ENCODE measurements around the gene KCTD3. TPM values are rescaled to one million over a fixed set of nuclear protein-coding genes. Genes with fewer than 3 reads are reported as not detected.

The KCTD3 gene
- total and polyA plus RNA-seq, 2 donors (not counting 3 experiments of a cell fraction or from before 2014, with no cell fraction given): 19.1 to 28.3 TPM

DNA sequence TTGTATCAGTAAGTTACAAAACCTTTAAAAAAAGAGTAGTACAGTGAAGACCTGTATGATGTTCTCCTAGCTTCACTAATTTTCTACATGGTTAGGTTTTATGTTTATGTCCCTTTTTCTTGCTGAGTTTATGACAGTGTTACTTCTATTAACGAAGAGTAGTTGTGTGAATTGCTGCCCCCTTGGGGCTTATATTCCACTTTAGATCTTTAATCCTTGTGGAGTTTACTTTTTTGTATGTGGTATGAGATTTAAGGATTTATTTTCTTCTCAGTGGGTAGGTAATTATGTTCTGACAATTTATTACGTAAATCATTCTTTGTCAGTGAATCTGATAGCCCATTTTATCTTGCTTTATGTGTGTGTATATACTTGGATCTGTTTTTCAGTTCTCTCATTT is 14.8 kb downstream of the KCTD3 start:
- ChIA-PET CTCF (no interaction called here), POLR2A (no interaction called here)
- peaks cover 7% of the 10 kb centered on the region for H3K4me1 ChIP-seq (ENCODE audit: control insufficient read depth, extremely low read depth, insufficient read depth, low read length)
- no peak overlapping the region for H3K4me3 ChIP-seq (replicated peaks in 1 of 3; ENCODE audit: insufficient read depth in 1 of 3, low read depth in 1 of 3, low read length in 3 of 3)
- dilution Hi-C loops (cut with MboI; ENCODE audit: extremely low pct_ligation_motif_present, low sequenced_read_pairs) (no loop called here), intact Hi-C loops (cut with micrococcal nuclease) (no loop called here)
- TF ChIP-seq MYC (IDR thresholded peaks at IDR 0.05; ENCODE audit: low read depth, low read length): no peak
- no peak for TF ChIP-seq POLR2AphosphoS5 (IDR thresholded peaks at IDR 0.05; ENCODE audit: insufficient read depth, low read depth, low read length)
- no peak for TF ChIP-seq GATA2 (IDR thresholded peaks at IDR 0.05; ENCODE audit: insufficient read depth, insufficient read length, low read depth, low read length)
- TF ChIP-seq, protein P1, sequence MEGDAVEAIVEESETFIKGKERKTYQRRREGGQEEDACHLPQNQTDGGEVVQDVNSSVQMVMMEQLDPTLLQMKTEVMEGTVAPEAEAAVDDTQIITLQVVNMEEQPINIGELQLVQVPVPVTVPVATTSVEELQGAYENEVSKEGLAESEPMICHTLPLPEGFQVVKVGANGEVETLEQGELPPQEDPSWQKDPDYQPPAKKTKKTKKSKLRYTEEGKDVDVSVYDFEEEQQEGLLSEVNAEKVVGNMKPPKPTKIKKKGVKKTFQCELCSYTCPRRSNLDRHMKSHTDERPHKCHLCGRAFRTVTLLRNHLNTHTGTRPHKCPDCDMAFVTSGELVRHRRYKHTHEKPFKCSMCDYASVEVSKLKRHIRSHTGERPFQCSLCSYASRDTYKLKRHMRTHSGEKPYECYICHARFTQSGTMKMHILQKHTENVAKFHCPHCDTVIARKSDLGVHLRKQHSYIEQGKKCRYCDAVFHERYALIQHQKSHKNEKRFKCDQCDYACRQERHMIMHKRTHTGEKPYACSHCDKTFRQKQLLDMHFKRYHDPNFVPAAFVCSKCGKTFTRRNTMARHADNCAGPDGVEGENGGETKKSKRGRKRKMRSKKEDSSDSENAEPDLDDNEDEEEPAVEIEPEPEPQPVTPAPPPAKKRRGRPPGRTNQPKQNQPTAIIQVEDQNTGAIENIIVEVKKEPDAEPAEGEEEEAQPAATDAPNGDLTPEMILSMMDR (IDR thresholded peaks at IDR 0.05; ENCODE audit: extremely low read depth in 1 of 2, insufficient read depth in 1 of 2, low read depth in 1 of 2, low read length in 2 of 2): no peak
- no peak for TF ChIP-seq FOS (IDR thresholded peaks at IDR 0.05; ENCODE audit: borderline replicate concordance, insufficient read depth, low read length)
- no peak for TF ChIP-seq EZH2 (IDR thresholded peaks at IDR 0.05; ENCODE audit: borderline replicate concordance, low read depth, low read length, severe bottlenecking)
- no peak for TF ChIP-seq POLR2A (IDR thresholded peaks at IDR 0.05; ENCODE audit: low read depth, low read length)
- no peak for TF ChIP-seq JUN (IDR thresholded peaks at IDR 0.05; ENCODE audit: borderline replicate concordance, insufficient read depth, insufficient read length, low read depth)
- TF ChIP-seq, protein P2, sequence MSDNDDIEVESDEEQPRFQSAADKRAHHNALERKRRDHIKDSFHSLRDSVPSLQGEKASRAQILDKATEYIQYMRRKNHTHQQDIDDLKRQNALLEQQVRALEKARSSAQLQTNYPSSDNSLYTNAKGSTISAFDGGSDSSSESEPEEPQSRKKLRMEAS (IDR thresholded peaks at IDR 0.05; ENCODE audit: insufficient read depth, insufficient read length): no peak
- H4K20me1 ChIP-seq (replicated peaks; ENCODE audit: control insufficient read depth, extremely low read depth, insufficient read depth, low read length): no peaks in the 10 kb centered on the region
- H3K9ac ChIP-seq (replicated peaks; ENCODE audit: extremely low read depth, insufficient read depth, low read length): no peak overlapping the region
- BruUV-seq (replicated peaks): no TSS peak
- peaks cover 0 to 9% of the 10 kb centered on the region in 2 experiments for H3K36me3 ChIP-seq (ENCODE audit: control insufficient read depth in 2 of 2, extremely low read depth in 1 of 2, insufficient read depth in 2 of 2, low read length in 2 of 2)
- no peak overlapping the region for H3K4me2 ChIP-seq (ENCODE audit: insufficient read depth, low read length)
- no peak overlapping the region for H3K27ac ChIP-seq (ENCODE audit: insufficient read depth, low read depth, low read length)
- H3K9me3 ChIP-seq (replicated peaks; ENCODE audit: control insufficient read depth, insufficient read depth, low read length): no peaks in the 10 kb centered on the region
- H3K27me3 ChIP-seq (ENCODE audit: control insufficient read depth in 2 of 2, insufficient read depth in 2 of 2, low read length in 2 of 2): no peaks in the 10 kb centered on the region
- FAIRE-seq (no peak), DNase-seq (ENCODE audit: low read depth, low spot score) (no peak)
- H2AFZ ChIP-seq (ENCODE audit: low read depth, low read length): no peak overlapping the region
- no peaks in the 10 kb centered on the region for H3K9me1 ChIP-seq (replicated peaks; ENCODE audit: control insufficient read depth, extremely low read depth, insufficient read depth, low read length)
- H3K79me2 ChIP-seq (ENCODE audit: control insufficient read depth, insufficient read depth, low read length): no peaks in the 10 kb centered on the region
